ENCODE results near the gene TXNRD1.

Gene TXNRD1

DNA sequence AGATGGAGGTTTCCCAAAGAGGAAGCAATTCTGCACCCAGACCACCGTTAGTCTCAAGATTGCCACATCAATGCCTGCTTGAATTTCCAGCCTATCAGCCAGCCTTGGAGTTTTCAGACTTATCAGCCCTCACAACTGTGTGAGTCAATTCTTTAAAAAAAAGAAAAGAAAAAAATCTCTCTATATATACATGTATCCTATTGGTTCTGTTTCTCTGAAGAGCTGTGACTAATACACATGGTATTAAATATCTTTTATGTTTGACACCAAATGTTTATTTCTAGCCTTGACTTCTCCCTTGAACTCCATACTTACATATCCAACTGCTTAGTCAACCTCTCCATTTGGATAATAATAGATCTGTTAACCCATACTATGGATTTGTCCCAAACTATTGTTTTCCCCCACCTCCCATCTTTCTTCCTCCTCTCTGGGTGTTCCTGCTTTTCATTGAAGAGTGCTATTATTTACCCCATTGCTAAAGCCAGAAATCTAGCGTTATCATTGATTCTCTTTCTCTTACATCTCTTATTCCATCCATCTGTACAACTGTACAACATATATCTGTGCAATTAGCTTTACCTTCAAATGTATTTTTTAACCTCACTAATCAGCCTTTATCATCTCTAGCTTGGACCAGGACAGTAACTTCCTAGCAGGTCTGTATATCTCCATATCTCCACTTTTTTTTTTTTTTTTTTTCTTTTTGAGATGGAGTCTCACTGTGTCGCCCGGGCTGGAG is 65.3 kb downstream of the TXNRD1 start:
- Histone ChIP-seq H3K4me2 (ENCODE audit: low read length) (no peak overlapping the region), H2BK12ac (ENCODE audit: low read length) (no peak overlapping the region), H2AFZ (ENCODE audit: insufficient read depth, low read length, poor library complexity) (no peak overlapping the region), H3K4me1 (ENCODE audit: control insufficient read depth in 1 of 2, insufficient read depth in 2 of 2, low read length in 2 of 2) (peaks cover 2% of the 10 kb centered on the region in 2 experiments), H3K23ac (ENCODE audit: low read length) (no peak overlapping the region), H3K9me3 (ENCODE audit: insufficient read depth, low read depth, low read length) (no peaks in the 10 kb centered on the region), H3K79me2 (ENCODE audit: control insufficient read depth, insufficient read depth, low read length, poor library complexity) (no peaks in the 10 kb centered on the region), H2AK5ac (ENCODE audit: low read length) (no peak overlapping the region), H3K18ac (ENCODE audit: low read length) (no peak overlapping the region), H3K27ac (ENCODE audit: low read depth, low read length) (no peak overlapping the region), H3K79me1 (ENCODE audit: low read length) (no peaks in the 10 kb centered on the region), H4K8ac (ENCODE audit: low read depth, low read length) (no peak overlapping the region), H4K12ac (ENCODE audit: low read depth, low read length) (no peak overlapping the region), H3K36me3 (ENCODE audit: control insufficient read depth in 1 of 2, insufficient read depth in 2 of 2, low read length in 2 of 2) (no peaks in the 10 kb centered on the region), H4K91ac (ENCODE audit: low read depth, low read length) (no peak overlapping the region), H3K4ac (ENCODE audit: low read depth, low read length) (no peak overlapping the region), H3K4me3 (ENCODE audit: low read depth, low read length) (no peak overlapping the region), H3K9ac (ENCODE audit: low read length) (no peak overlapping the region), H3K14ac (ENCODE audit: low read length) (no peak overlapping the region), H2BK5ac (ENCODE audit: low read depth, low read length, poor library complexity) (no peak overlapping the region), H3K27me3 (ENCODE audit: insufficient read depth, low read length) (no peaks in the 10 kb centered on the region), H2BK120ac (ENCODE audit: insufficient read depth, low read length, poor library complexity) (no peak overlapping the region)
- DNase-seq, result peak; percentile 37 to 63
- no CpG with 5 or more reads among the region's 4 CpGs for WGBS (ENCODE audit: extremely low coverage, insufficient coverage, insufficient read length)

GRCh38 chr12:104281636-104282035 is 66.1 kb downstream of the TXNRD1 start:
- H2BK5ac ChIP-seq (ENCODE audit: low read depth, low read length, poor library complexity), result no peak overlapping the region
- H3K9me3 ChIP-seq (ENCODE audit: insufficient read depth, low read depth, low read length), result no peaks in the 10 kb centered on the region
- DNase-seq, result no peak
- H4K8ac ChIP-seq (ENCODE audit: low read depth, low read length), result no peak overlapping the region
- no peak overlapping the region for H2AK5ac ChIP-seq (ENCODE audit: low read length)
- no peaks in the 10 kb centered on the region for H3K79me2 ChIP-seq (ENCODE audit: control insufficient read depth, insufficient read depth, low read length, poor library complexity)
- no CpG with 5 or more reads among the region's 5 CpGs for WGBS (ENCODE audit: extremely low coverage, insufficient coverage, insufficient read length)
- H3K27ac ChIP-seq (ENCODE audit: low read depth, low read length), result no peak overlapping the region
- H3K4me3 ChIP-seq (ENCODE audit: low read depth, low read length), result no peak overlapping the region
- no peak overlapping the region for H2BK12ac ChIP-seq (ENCODE audit: low read length)
- H3K36me3 ChIP-seq (ENCODE audit: control insufficient read depth in 1 of 2, insufficient read depth in 2 of 2, low read length in 2 of 2), result no peaks in the 10 kb centered on the region
- no peak overlapping the region for H4K12ac ChIP-seq (ENCODE audit: low read depth, low read length)
- no peak overlapping the region for H2AFZ ChIP-seq (ENCODE audit: insufficient read depth, low read length, poor library complexity)
- H3K4me2 ChIP-seq (ENCODE audit: low read length), result no peak overlapping the region
- H3K9ac ChIP-seq (ENCODE audit: low read length), result no peak overlapping the region
- no peak overlapping the region for H3K23ac ChIP-seq (ENCODE audit: low read length)
- no peak overlapping the region for H3K14ac ChIP-seq (ENCODE audit: low read length)
- H2BK120ac ChIP-seq (ENCODE audit: insufficient read depth, low read length, poor library complexity), result no peak overlapping the region
- peaks cover 3% of the 10 kb centered on the region for H3K79me1 ChIP-seq (ENCODE audit: low read length)
- peaks cover 3 to 5% of the 10 kb centered on the region in 2 experiments for H3K4me1 ChIP-seq (ENCODE audit: control insufficient read depth in 1 of 2, insufficient read depth in 2 of 2, low read length in 2 of 2)
- no peak overlapping the region for H4K91ac ChIP-seq (ENCODE audit: low read depth, low read length)
- H3K18ac ChIP-seq (ENCODE audit: low read length), result no peak overlapping the region
- H3K27me3 ChIP-seq (ENCODE audit: insufficient read depth, low read length), result no peaks in the 10 kb centered on the region
- no peak overlapping the region for H3K4ac ChIP-seq (ENCODE audit: low read depth, low read length)

GRCh38 chr12:104282109-104282508 is 66.5 kb downstream of the TXNRD1 start:
- Histone ChIP-seq H3K4me1 (ENCODE audit: control insufficient read depth in 1 of 2, insufficient read depth in 2 of 2, low read length in 2 of 2) (peaks cover 3 to 5% of the 10 kb centered on the region in 2 experiments), H3K9ac (ENCODE audit: low read length) (no peak overlapping the region), H3K4ac (ENCODE audit: low read depth, low read length) (no peak overlapping the region), H2BK5ac (ENCODE audit: low read depth, low read length, poor library complexity) (no peak overlapping the region), H3K4me2 (ENCODE audit: low read length) (no peak overlapping the region), H3K18ac (ENCODE audit: low read length) (no peak overlapping the region), H3K9me3 (ENCODE audit: insufficient read depth, low read depth, low read length) (no peaks in the 10 kb centered on the region), H3K36me3 (ENCODE audit: control insufficient read depth in 1 of 2, insufficient read depth in 2 of 2, low read length in 2 of 2) (no peaks in the 10 kb centered on the region), H2AK5ac (ENCODE audit: low read length) (no peak overlapping the region), H3K23ac (ENCODE audit: low read length) (no peak overlapping the region), H3K14ac (ENCODE audit: low read length) (no peak overlapping the region), H3K79me2 (ENCODE audit: control insufficient read depth, insufficient read depth, low read length, poor library complexity) (no peaks in the 10 kb centered on the region), H3K79me1 (ENCODE audit: low read length) (peaks cover 5% of the 10 kb centered on the region), H3K27me3 (ENCODE audit: insufficient read depth, low read length) (no peaks in the 10 kb centered on the region), H3K27ac (ENCODE audit: low read depth, low read length) (no peak overlapping the region), H2AFZ (ENCODE audit: insufficient read depth, low read length, poor library complexity) (no peak overlapping the region), H2BK12ac (ENCODE audit: low read length) (no peak overlapping the region), H4K12ac (ENCODE audit: low read depth, low read length) (no peak overlapping the region), H4K8ac (ENCODE audit: low read depth, low read length) (no peak overlapping the region), H3K4me3 (ENCODE audit: low read depth, low read length) (no peak overlapping the region), H4K91ac (ENCODE audit: low read depth, low read length) (no peak overlapping the region), H2BK120ac (ENCODE audit: insufficient read depth, low read length, poor library complexity) (no peak overlapping the region)
- DNase-seq, result no peak

DNA sequence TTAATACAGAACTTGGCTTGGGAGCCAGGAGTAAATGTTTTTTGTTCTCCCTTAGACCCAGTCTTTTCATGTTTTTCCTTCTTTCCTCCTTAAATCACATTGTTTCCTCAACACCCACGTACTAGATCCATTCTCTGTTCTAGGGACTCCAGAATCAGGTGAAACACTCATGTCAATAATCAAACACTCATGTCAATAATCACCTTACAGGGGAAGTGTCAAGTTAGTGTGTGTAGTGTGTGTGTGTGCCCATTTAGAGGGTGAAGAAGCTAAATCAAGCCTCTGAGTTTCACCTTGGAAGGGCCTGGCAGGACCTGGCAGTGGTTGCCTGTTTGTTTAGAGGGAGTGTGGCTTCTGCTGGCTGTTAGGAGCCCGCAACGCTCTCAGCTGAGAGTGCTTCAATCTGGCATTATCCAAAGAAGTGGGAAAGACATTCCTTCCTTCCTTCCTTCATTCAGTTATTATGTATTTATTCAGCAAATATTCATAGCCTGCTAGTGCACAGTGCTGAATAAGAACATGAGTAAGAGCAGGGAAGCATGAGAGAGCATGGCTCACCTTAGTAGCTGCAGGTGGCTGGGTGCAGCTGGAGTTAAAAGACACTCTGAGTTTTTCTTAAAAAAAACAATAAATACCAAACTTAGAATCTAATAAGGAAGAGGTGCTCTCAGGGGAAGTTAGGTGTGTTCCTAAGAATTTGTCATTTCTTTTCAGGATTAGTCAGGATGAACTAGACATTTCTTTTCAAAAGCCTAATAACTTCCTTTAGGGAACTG is 70.3 kb downstream of the TXNRD1 start:
- peak overlapping the region; percentile 5 for H2BK12ac ChIP-seq (ENCODE audit: low read length)
- H3K4me2 ChIP-seq (ENCODE audit: low read length), result peak overlapping the region; percentile 92
- H2BK5ac ChIP-seq (ENCODE audit: low read depth, low read length, poor library complexity), result peak overlapping the region; percentile 52
- no peak overlapping the region for H3K14ac ChIP-seq (ENCODE audit: low read length)
- H3K18ac ChIP-seq (ENCODE audit: low read length), result no peak overlapping the region
- no peaks in the 10 kb centered on the region for H3K27me3 ChIP-seq (ENCODE audit: insufficient read depth, low read length)
- no peak overlapping the region for H4K91ac ChIP-seq (ENCODE audit: low read depth, low read length)
- no peak overlapping the region for H3K23ac ChIP-seq (ENCODE audit: low read length)
- WGBS (ENCODE audit: extremely low coverage, insufficient coverage, insufficient read length), result no CpG with 5 or more reads among the region's 3 CpGs
- no peak overlapping the region for H3K9ac ChIP-seq (ENCODE audit: low read length)
- H2BK120ac ChIP-seq (ENCODE audit: insufficient read depth, low read length, poor library complexity), result no peak overlapping the region
- H3K27ac ChIP-seq (ENCODE audit: low read depth, low read length), result peak overlapping the region; percentile 60
- peaks cover 5 to 6% of the 10 kb centered on the region in 2 experiments for H3K4me1 ChIP-seq (ENCODE audit: control insufficient read depth in 1 of 2, insufficient read depth in 2 of 2, low read length in 2 of 2)
- no peaks in the 10 kb centered on the region for H3K9me3 ChIP-seq (ENCODE audit: insufficient read depth, low read depth, low read length)
- peaks cover 0 to 7% of the 10 kb centered on the region in 2 experiments for H3K36me3 ChIP-seq (ENCODE audit: control insufficient read depth in 1 of 2, insufficient read depth in 2 of 2, low read length in 2 of 2)
- H4K12ac ChIP-seq (ENCODE audit: low read depth, low read length), result no peak overlapping the region
- no peak overlapping the region for H2AK5ac ChIP-seq (ENCODE audit: low read length)
- H3K4ac ChIP-seq (ENCODE audit: low read depth, low read length), result no peak overlapping the region
- H3K4me3 ChIP-seq (ENCODE audit: low read depth, low read length), result no peak overlapping the region
- peaks cover 1% of the 10 kb centered on the region for H3K79me2 ChIP-seq (ENCODE audit: control insufficient read depth, insufficient read depth, low read length, poor library complexity)
- DNase-seq, result no peak
- peak overlapping the region; percentile 8 for H2AFZ ChIP-seq (ENCODE audit: insufficient read depth, low read length, poor library complexity)
- peaks cover 7% of the 10 kb centered on the region for H3K79me1 ChIP-seq (ENCODE audit: low read length)
- H4K8ac ChIP-seq (ENCODE audit: low read depth, low read length), result no peak overlapping the region

Measured in trophoblast cell (in vitro differentiated cells and primary cell).